Activated naive CD4-positive, alpha-beta T cell treated with anti-CD3 and anti-CD28 coated beads for 36 hours (primary cell): Measurements from ENCODE around the gene CCS. TPM values are rescaled to one million over a fixed set of nuclear protein-coding genes. Genes with fewer than 3 reads are reported as not detected.
"Not testable (repeated sequence)": the region's sequence is repeated elsewhere in the genome, so short reads cannot be mapped to it uniquely, and the experiment has no call there.

Experiments used
- CTCF ChIA-PET: fragments of 350-600 bp; sonication (Branson Sonifier 250); formaldehyde crosslinking; loops from one replicate; lab custom pipeline; 2021; ENCODE audit warnings: antibody characterized with exemption; lab: Charles Lee
- DNase-seq: peaks from one replicate; pipeline ENCODE4 v3.0.0-alpha.2; 2020
- H3K27ac Mint-ChIP-seq: one replicate; pipeline ENCODE4 v1.8.0; 2021; ENCODE audit warnings: mild to moderate bottlenecking, mixed read lengths
- H3K27me3 Mint-ChIP-seq: one replicate; pipeline ENCODE4 v1.8.0; 2021; ENCODE audit warnings: low read depth, mixed read lengths
- H3K36me3 Mint-ChIP-seq: one replicate; pipeline ENCODE4 v1.8.0; 2021; ENCODE audit warnings: low read depth, mixed read lengths
- H3K4me1 Mint-ChIP-seq: one replicate; pipeline ENCODE4 v1.8.0; 2021; ENCODE audit warnings: low read depth, mixed read lengths
- H3K4me3 Mint-ChIP-seq: one replicate; pipeline ENCODE4 v1.8.0; 2021; ENCODE audit warnings: mild to moderate bottlenecking, moderate library complexity, mixed read lengths
- H3K9me3 Mint-ChIP-seq: one replicate; pipeline ENCODE4 v1.8.0; 2021; ENCODE audit warnings: mixed read lengths
- intact Hi-C: fragments of 100-400 bp; cut with micrococcal nuclease; formaldehyde crosslinking; loops from one replicate; pipeline ENCODE4 v1.15.1; 2023
- total RNA-seq, 2 experiments: library from RNA; stranded (reverse); gene quantifications; one replicate each; pipeline ENCODE4 v1.2.3, GENCODE V29; 2021

CCS gene
- total RNA-seq, 2 experiments from 2014 or later: 22.6 to 22.8 TPM

DNA sequence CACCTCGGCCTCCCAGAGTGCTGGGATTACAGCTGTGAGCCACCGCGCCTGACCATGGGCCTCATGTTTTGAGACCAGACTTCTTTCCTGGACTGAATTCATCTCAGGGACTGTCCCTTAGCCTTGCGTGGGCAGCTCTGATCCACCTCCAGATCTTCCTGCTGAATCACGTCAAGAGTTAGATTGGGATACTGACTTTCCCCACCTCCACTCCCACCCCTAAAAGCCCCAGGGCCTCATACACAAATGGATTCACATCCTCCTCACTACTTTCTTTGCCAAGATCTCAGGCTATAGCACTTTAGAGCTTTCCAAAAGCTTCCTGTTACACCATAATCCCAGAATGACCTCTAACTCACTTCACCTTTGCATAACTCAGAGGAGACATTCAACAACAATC is 12.2 kb upstream of the CCS start:
- intact Hi-C loops: no loop called here
- no peak overlapping the region for H3K4me3 Mint-ChIP-seq
- CTCF ChIA-PET: interaction anchor here (0.7 to 5.6 kb wide), 8 partner anchors 11 to 192 kb away, joined by 3 to 95 read pairs (median 4); partner anchors contain the start of genes CCDC87, CCS, RBM4 and RBM4B
- no peak overlapping the region for H3K27ac Mint-ChIP-seq
- no peaks in the 10 kb centered on the region for H3K36me3 Mint-ChIP-seq
- no peaks in the 10 kb centered on the region for H3K27me3 Mint-ChIP-seq
- no peak for DNase-seq
- H3K4me1 Mint-ChIP-seq: peaks cover 14% of the 10 kb centered on the region
- H3K9me3 Mint-ChIP-seq: peaks cover 5% of the 10 kb centered on the region

GRCh38 chr11:66581261-66581660 is 11.7 kb upstream of the CCS start:
- Mint-ChIP-seq H3K36me3 (no peaks in the 10 kb centered on the region), H3K27ac (no peak overlapping the region), H3K9me3 (peaks cover 5% of the 10 kb centered on the region), H3K4me3 (no peak overlapping the region), H3K27me3 (no peaks in the 10 kb centered on the region), H3K4me1 (peaks cover 14% of the 10 kb centered on the region)
- intact Hi-C loops: no loop called here
- CTCF ChIA-PET: interaction anchor here (1.0 to 5.6 kb wide), 6 partner anchors 11 to 193 kb away, joined by 3 to 95 read pairs (median 4); partner anchors contain the start of genes CCDC87, CCS, RBM4 and RBM4B
- no peak for DNase-seq

GRCh38 chr11:66582565-66583147 is 10.3 kb upstream of the CCS start:
- H3K36me3 Mint-ChIP-seq, H3K4me3 Mint-ChIP-seq: not testable (repeated sequence)
- CTCF ChIA-PET: interaction anchor here (2.2 kb wide), 1 partner anchor 96 kb away, joined by 9 read pairs; the partner anchor contains the start of gene RBM4B

GRCh38 chr11:66585447-66585846 is 7.5 kb upstream of the CCS start:
- H3K36me3 Mint-ChIP-seq, H3K27ac Mint-ChIP-seq, H3K4me3 Mint-ChIP-seq, DNase-seq, H3K9me3 Mint-ChIP-seq, intact Hi-C loops, H3K27me3 Mint-ChIP-seq, H3K4me1 Mint-ChIP-seq: not testable (repeated sequence)
- CTCF ChIA-PET: interaction anchor here (0.6 to 1.1 kb wide), 2 partner anchors 8 to 95 kb away, joined by 3 to 4 read pairs; no protein-coding TSS in a partner anchor

More at GRCh38 chr11:66582565-66583147, 10.3 kb upstream of the CCS start:
- H3K27ac Mint-ChIP-seq, H3K27me3 Mint-ChIP-seq, intact Hi-C loops, DNase-seq, H3K9me3 Mint-ChIP-seq: not testable (repeated sequence)
- H3K4me1 Mint-ChIP-seq: peaks cover 14% of the 10 kb centered on the region

DNA sequence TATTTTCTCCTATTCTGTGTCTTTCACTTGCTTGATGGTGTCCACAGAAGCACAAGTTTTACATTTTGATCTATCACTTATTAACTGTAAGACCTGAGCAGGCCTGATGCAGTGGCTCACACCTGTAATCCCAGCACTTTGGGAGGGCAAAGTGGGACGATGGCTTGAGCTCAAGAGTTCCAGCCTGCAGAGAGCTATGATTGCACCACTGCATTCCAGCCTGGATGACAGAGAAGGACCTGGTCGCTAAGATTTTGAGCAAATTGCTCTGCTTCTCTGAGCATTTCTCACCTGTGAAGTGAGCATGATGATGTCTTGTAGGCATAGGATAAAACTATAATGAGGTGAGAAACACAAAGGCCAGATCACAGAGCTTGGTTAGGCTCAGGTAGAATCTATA is 6.8 kb upstream of the CCS start:
- Mint-ChIP-seq H3K36me3 (no peaks in the 10 kb centered on the region), H3K27me3 (no peaks in the 10 kb centered on the region), H3K9me3 (peaks cover 5% of the 10 kb centered on the region), H3K4me1 (peaks cover under 1% of the 10 kb centered on the region), H3K4me3 (no peak overlapping the region), H3K27ac (no peak overlapping the region)
- intact Hi-C loops: no loop called here
- DNase-seq: no peak
- CTCF ChIA-PET: interaction anchor here (1.1 kb wide), 1 partner anchor 9 kb away, joined by 4 read pairs; no protein-coding TSS in a partner anchor

GRCh38 chr11:66589315-66589714 is 3.7 kb upstream of the CCS start:
- H3K36me3 Mint-ChIP-seq, intact Hi-C loops, DNase-seq, H3K27ac Mint-ChIP-seq, H3K4me3 Mint-ChIP-seq, H3K27me3 Mint-ChIP-seq, H3K9me3 Mint-ChIP-seq: not testable (repeated sequence)
- CTCF ChIA-PET: interaction anchor here (0.6 to 0.8 kb wide), 3 partner anchors 14 to 63 kb away, joined by 3 to 5 read pairs (median 3); no protein-coding TSS in a partner anchor
- H3K4me1 Mint-ChIP-seq: peaks cover 15% of the 10 kb centered on the region

GRCh38 chr11:66589996-66590675 is 2.8 kb upstream of the CCS start:
- Mint-ChIP-seq H3K36me3 (peaks cover 5% of the 10 kb centered on the region), H3K9me3 (no peaks in the 10 kb centered on the region), H3K4me3 (no peak overlapping the region), H3K27me3 (no peaks in the 10 kb centered on the region), H3K4me1 (peaks cover 21% of the 10 kb centered on the region), H3K27ac (no peak overlapping the region)
- CTCF ChIA-PET: interaction anchor here (0.6 to 1.7 kb wide), 6 partner anchors 12 to 189 kb away, joined by 3 to 6 read pairs (median 4); partner anchors contain the start of gene RBM4B
- DNase-seq: no peak
- intact Hi-C loops: no loop called here

GRCh38 chr11:66591175-66591574 is 1.8 kb upstream of the CCS start:
- no peak for DNase-seq
- Mint-ChIP-seq H3K4me3 (no peak overlapping the region), H3K27ac (no peak overlapping the region), H3K4me1 (peaks cover 28% of the 10 kb centered on the region), H3K9me3 (no peaks in the 10 kb centered on the region), H3K27me3 (no peaks in the 10 kb centered on the region), H3K36me3 (peaks cover 5% of the 10 kb centered on the region)
- intact Hi-C loops: no loop called here
- CTCF ChIA-PET: interaction anchor here (1.3 to 2.0 kb wide), 3 partner anchors 10 to 86 kb away, joined by 4 to 8 read pairs (median 5); partner anchors contain the start of gene RBM4B

GRCh38 chr11:66593303-66593635 is 284 bp downstream of the CCS start:
- H3K4me3 Mint-ChIP-seq: peak overlapping the region; percentile 100
- H3K9me3 Mint-ChIP-seq: no peaks in the 10 kb centered on the region
- H3K36me3 Mint-ChIP-seq: peaks cover 5% of the 10 kb centered on the region
- no peak for DNase-seq
- intact Hi-C loops: loop anchor here (1.0 kb wide), 3 partner anchors 23 to 85 kb away; partner anchors contain the start of genes RBM14 and RBM4
- H3K27ac Mint-ChIP-seq: peak overlapping the region; percentile 98
- H3K27me3 Mint-ChIP-seq: no peaks in the 10 kb centered on the region
- CTCF ChIA-PET: interaction anchor here (1.3 to 2.0 kb wide), 5 partner anchors 12 to 100 kb away, joined by 3 to 8 read pairs (median 4); partner anchors contain the start of genes RBM4 and RBM4B
- H3K4me1 Mint-ChIP-seq: peaks cover 30% of the 10 kb centered on the region

GRCh38 chr11:66593650-66594049 is 665 bp downstream of the CCS start:
- Mint-ChIP-seq H3K4me1 (peaks cover 30% of the 10 kb centered on the region), H3K9me3 (no peaks in the 10 kb centered on the region), H3K27ac (peak overlapping the region; percentile 98), H3K4me3 (peak overlapping the region; percentile 100), H3K27me3 (no peaks in the 10 kb centered on the region), H3K36me3 (peaks cover 5% of the 10 kb centered on the region)
- CTCF ChIA-PET: interaction anchor here (1.0 to 1.6 kb wide), 3 partner anchors 84 to 100 kb away, joined by 3 to 4 read pairs (median 3); partner anchors contain the start of gene RBM4B
- intact Hi-C loops: loop anchor here (1.0 kb wide), 3 partner anchors 23 to 85 kb away; partner anchors contain the start of genes RBM14 and RBM4
- DNase-seq: no peak

- intact Hi-C loops: no loop called here
- DNase-seq: peak; percentile 11
- H3K4me3 Mint-ChIP-seq: peak overlapping the region; percentile 57
- H3K27me3 Mint-ChIP-seq: no peaks in the 10 kb centered on the region
- H3K27ac Mint-ChIP-seq: peak overlapping the region; percentile 48
- peaks cover 30% of the 10 kb centered on the region for H3K4me1 Mint-ChIP-seq
- CTCF ChIA-PET: interaction anchor here (0.7 to 1.5 kb wide), 3 partner anchors 16 to 49 kb away, joined by 3 to 5 read pairs (median 4); partner anchors contain the start of gene ACTN3
- H3K9me3 Mint-ChIP-seq: no peaks in the 10 kb centered on the region
- peaks cover 5% of the 10 kb centered on the region for H3K36me3 Mint-ChIP-seq
Measured at GRCh38 chr11:66595245-66595904, 2.4 kb downstream of the CCS start.

DNA sequence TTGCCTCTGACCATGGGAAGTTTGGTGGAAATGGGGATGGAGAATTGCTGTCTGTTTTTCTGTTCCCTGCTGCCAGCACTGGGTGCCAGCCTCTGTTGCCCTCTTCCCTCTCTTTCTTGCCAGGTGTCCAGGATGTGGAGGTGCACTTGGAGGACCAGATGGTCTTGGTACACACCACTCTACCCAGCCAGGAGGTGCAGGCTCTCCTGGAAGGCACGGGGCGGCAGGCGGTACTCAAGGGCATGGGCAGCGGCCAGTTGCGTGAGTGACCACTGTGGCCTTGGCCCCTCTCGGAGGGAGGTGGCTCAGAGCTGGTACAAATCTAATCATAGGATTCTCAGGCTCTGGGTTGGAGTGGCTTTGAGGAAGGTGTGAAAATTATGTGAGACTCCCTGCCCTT is 6.0 kb downstream of the CCS start:
- Mint-ChIP-seq H3K4me3 (no peak overlapping the region), H3K27ac (no peak overlapping the region), H3K27me3 (no peaks in the 10 kb centered on the region), H3K9me3 (no peaks in the 10 kb centered on the region), H3K4me1 (peaks cover 16% of the 10 kb centered on the region), H3K36me3 (peaks cover 5% of the 10 kb centered on the region)
- intact Hi-C loops: no loop called here
- DNase-seq: no peak
- CTCF ChIA-PET: interaction anchor here (0.6 kb wide), 1 partner anchor 406 kb away, joined by 7 read pairs; no protein-coding TSS in a partner anchor
